Subcutaneous abdominal adipose tissue (tissue), 5 donors: ENCODE results near the gene MACF1.

Experiments
- H3K27ac ChIP-seq: one replicate; pipeline ENCODE4 v1.7.0; 2013; ENCODE audit warnings: low read depth, mild to moderate bottlenecking, inconsistent platforms, low read length, moderate library complexity
- H3K27me3 ChIP-seq, 5 donors: one replicate each; pipeline ENCODE4 v1.7.0; 2013; ENCODE audit warnings: low read length in 5 of 5, inconsistent platforms in 1 of 5; ENCODE audit not compliant: control insufficient read depth in 5 of 5, insufficient read depth in 4 of 5
- H3K36me3 ChIP-seq, 5 donors: one replicate each; pipeline ENCODE4 v1.7.0; 2013; ENCODE audit warnings: low read length in 5 of 5; ENCODE audit not compliant: control insufficient read depth in 5 of 5, insufficient read depth in 5 of 5
- H3K4me1 ChIP-seq, 5 donors: one replicate each; pipeline ENCODE4 v1.7.0; 2013; ENCODE audit warnings: low read length in 5 of 5, mild to moderate bottlenecking in 3 of 5, moderate library complexity in 1 of 5; ENCODE audit not compliant: control insufficient read depth in 5 of 5, insufficient read depth in 5 of 5
- H3K4me3 ChIP-seq, 5 donors: one replicate each; pipeline ENCODE4 v1.7.0; 2013; ENCODE audit warnings: low read length in 5 of 5, low read depth in 1 of 5
- H3K9ac ChIP-seq, 5 donors: one replicate each; pipeline ENCODE4 v1.7.0; 2013; ENCODE audit warnings: low read length in 5 of 5, mild to moderate bottlenecking in 4 of 5, moderate library complexity in 3 of 5
- H3K9me3 ChIP-seq, 5 donors: one replicate each; pipeline ENCODE4 v1.7.0; 2013; ENCODE audit warnings: low read length in 5 of 5; ENCODE audit not compliant: control insufficient read depth in 5 of 5
- donor health status: healthy.
- donor health status: healthy.
- donor health status: healthy.
- donor health status: healthy.
- donor health status: healthy.

Gene MACF1

GRCh38 chr1:39165049-39165448, 39.4 kb upstream of the MACF1 start:
- no peak overlapping the region for H3K9ac ChIP-seq
- H3K27ac ChIP-seq, result no peak overlapping the region
- no peaks in the 10 kb centered on the region for H3K36me3 ChIP-seq
- no peak overlapping the region for H3K4me3 ChIP-seq
- H3K27me3 ChIP-seq, result no peaks in the 10 kb centered on the region
- H3K9me3 ChIP-seq, result no peaks in the 10 kb centered on the region
- H3K4me1 ChIP-seq, result peaks cover 2 to 23% (median 19%) of the 10 kb centered on the region in 5 donors

GRCh38 chr1:39165488-39165887, 39.0 kb upstream of the MACF1 start:
- Histone ChIP-seq H3K27ac (no peak overlapping the region), H3K4me1 (peaks cover 2 to 20% (median 17%) of the 10 kb centered on the region in 5 donors), H3K27me3 (no peaks in the 10 kb centered on the region), H3K36me3 (peaks cover 0 to under 1% (median 0%) of the 10 kb centered on the region in 5 donors), H3K4me3 (no peak overlapping the region), H3K9me3 (no peaks in the 10 kb centered on the region), H3K9ac (no peak overlapping the region)

GRCh38 chr1:39167632-39168209, 36.8 kb upstream of the MACF1 start:
- Histone ChIP-seq H3K9ac (no peak overlapping the region), H3K36me3 (peaks cover 0 to 3% (median 0%) of the 10 kb centered on the region in 5 donors), H3K4me3 (no peak overlapping the region), H3K27me3 (no peaks in the 10 kb centered on the region), H3K9me3 (no peaks in the 10 kb centered on the region), H3K4me1 (peaks cover 4 to 17% (median 15%) of the 10 kb centered on the region in 5 donors), H3K27ac (no peak overlapping the region)

GRCh38 chr1:39168301-39169080, 36.0 kb upstream of the MACF1 start:
- Histone ChIP-seq H3K9ac (no peak overlapping the region), H3K27ac (no peak overlapping the region), H3K27me3 (no peaks in the 10 kb centered on the region), H3K4me3 (no peak overlapping the region), H3K36me3 (peaks cover 0 to 3% (median 0%) of the 10 kb centered on the region in 5 donors), H3K4me1 (peaks cover 5 to 24% (median 19%) of the 10 kb centered on the region in 5 donors), H3K9me3 (no peaks in the 10 kb centered on the region)

GRCh38 chr1:39170731-39171667, 33.5 kb upstream of the MACF1 start:
- H3K27me3 ChIP-seq, result no peaks in the 10 kb centered on the region
- H3K36me3 ChIP-seq, result peaks cover 0 to 3% (median 0%) of the 10 kb centered on the region in 5 donors
- H3K9me3 ChIP-seq, result no peaks in the 10 kb centered on the region
- no peak overlapping the region for H3K9ac ChIP-seq
- peaks cover 6 to 33% (median 28%) of the 10 kb centered on the region in 5 donors for H3K4me1 ChIP-seq
- no peak overlapping the region for H3K4me3 ChIP-seq
- no peak overlapping the region for H3K27ac ChIP-seq

GRCh38 chr1:39173119-39173994, 31.1 kb upstream of the MACF1 start:
- Histone ChIP-seq H3K4me3 (no peak overlapping the region), H3K9me3 (no peaks in the 10 kb centered on the region), H3K27ac (peak overlapping the region; percentile 89), H3K27me3 (no peaks in the 10 kb centered on the region), H3K36me3 (peaks cover 0 to 3% (median 0%) of the 10 kb centered on the region in 5 donors), H3K4me1 (peaks cover 6 to 33% (median 30%) of the 10 kb centered on the region in 5 donors), H3K9ac (peak overlapping the region in 4 of 5 donors; percentile 6 to 34 (median 24))

GRCh38 chr1:39173995-39174380, 30.5 kb upstream of the MACF1 start:
- Histone ChIP-seq H3K4me3 (no peak overlapping the region), H3K27me3 (no peaks in the 10 kb centered on the region), H3K36me3 (peaks cover 0 to 3% (median 0%) of the 10 kb centered on the region in 5 donors), H3K9ac (peak overlapping the region in 4 of 5 donors; percentile 19 to 27 (median 22)), H3K4me1 (peaks cover 6 to 39% (median 36%) of the 10 kb centered on the region in 5 donors), H3K27ac (peak overlapping the region; percentile 89), H3K9me3 (no peaks in the 10 kb centered on the region)

- Histone ChIP-seq H3K4me1 (peaks cover 6 to 39% (median 37%) of the 10 kb centered on the region in 5 donors), H3K36me3 (peaks cover 0 to 3% (median 0%) of the 10 kb centered on the region in 5 donors), H3K9ac (peak overlapping the region in 2 of 5 donors; percentile 19 to 23), H3K27ac (peak overlapping the region; percentile 89), H3K4me3 (no peak overlapping the region), H3K27me3 (no peaks in the 10 kb centered on the region), H3K9me3 (no peaks in the 10 kb centered on the region)
Measured at GRCh38 chr1:39174390-39175081, 30.0 kb upstream of the MACF1 start.

GRCh38 chr1:39177706-39178105, 26.8 kb upstream of the MACF1 start:
- no peaks in the 10 kb centered on the region for H3K27me3 ChIP-seq
- H3K4me3 ChIP-seq, result no peak overlapping the region
- peaks cover 4 to 37% (median 35%) of the 10 kb centered on the region in 5 donors for H3K4me1 ChIP-seq
- H3K27ac ChIP-seq, result no peak overlapping the region
- H3K9me3 ChIP-seq, result no peaks in the 10 kb centered on the region
- no peaks in the 10 kb centered on the region for H3K36me3 ChIP-seq
- H3K9ac ChIP-seq, result no peak overlapping the region
